ENCODE data around the gene SASH1.

GRCh38 chr6:148358196-148358785 lies 15.7 kb downstream of the SASH1 start:
- TF ChIP-seq EZH2 (IDR thresholded peaks at IDR 0.05; ENCODE audit: insufficient read depth, poor library complexity, severe bottlenecking) (no peak), EZH2phosphoT487 (IDR thresholded peaks at IDR 0.05; ENCODE audit: insufficient read depth, low read depth) (no peak)

All from GM23248 (cell line).